Fibroblast of skin of left biceps (primary cell): ENCODE measurements around the gene NEB.

ENCODE experiments used
- DNase-seq, 2 experiments: peaks; one replicate each; pipeline ENCODE4 v3.0.0-alpha.2; 2013; ENCODE audit warnings: low read depth in 2 of 2

NEB gene, protein sequence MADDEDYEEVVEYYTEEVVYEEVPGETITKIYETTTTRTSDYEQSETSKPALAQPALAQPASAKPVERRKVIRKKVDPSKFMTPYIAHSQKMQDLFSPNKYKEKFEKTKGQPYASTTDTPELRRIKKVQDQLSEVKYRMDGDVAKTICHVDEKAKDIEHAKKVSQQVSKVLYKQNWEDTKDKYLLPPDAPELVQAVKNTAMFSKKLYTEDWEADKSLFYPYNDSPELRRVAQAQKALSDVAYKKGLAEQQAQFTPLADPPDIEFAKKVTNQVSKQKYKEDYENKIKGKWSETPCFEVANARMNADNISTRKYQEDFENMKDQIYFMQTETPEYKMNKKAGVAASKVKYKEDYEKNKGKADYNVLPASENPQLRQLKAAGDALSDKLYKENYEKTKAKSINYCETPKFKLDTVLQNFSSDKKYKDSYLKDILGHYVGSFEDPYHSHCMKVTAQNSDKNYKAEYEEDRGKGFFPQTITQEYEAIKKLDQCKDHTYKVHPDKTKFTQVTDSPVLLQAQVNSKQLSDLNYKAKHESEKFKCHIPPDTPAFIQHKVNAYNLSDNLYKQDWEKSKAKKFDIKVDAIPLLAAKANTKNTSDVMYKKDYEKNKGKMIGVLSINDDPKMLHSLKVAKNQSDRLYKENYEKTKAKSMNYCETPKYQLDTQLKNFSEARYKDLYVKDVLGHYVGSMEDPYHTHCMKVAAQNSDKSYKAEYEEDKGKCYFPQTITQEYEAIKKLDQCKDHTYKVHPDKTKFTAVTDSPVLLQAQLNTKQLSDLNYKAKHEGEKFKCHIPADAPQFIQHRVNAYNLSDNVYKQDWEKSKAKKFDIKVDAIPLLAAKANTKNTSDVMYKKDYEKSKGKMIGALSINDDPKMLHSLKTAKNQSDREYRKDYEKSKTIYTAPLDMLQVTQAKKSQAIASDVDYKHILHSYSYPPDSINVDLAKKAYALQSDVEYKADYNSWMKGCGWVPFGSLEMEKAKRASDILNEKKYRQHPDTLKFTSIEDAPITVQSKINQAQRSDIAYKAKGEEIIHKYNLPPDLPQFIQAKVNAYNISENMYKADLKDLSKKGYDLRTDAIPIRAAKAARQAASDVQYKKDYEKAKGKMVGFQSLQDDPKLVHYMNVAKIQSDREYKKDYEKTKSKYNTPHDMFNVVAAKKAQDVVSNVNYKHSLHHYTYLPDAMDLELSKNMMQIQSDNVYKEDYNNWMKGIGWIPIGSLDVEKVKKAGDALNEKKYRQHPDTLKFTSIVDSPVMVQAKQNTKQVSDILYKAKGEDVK (N-terminal part only)

DNA sequence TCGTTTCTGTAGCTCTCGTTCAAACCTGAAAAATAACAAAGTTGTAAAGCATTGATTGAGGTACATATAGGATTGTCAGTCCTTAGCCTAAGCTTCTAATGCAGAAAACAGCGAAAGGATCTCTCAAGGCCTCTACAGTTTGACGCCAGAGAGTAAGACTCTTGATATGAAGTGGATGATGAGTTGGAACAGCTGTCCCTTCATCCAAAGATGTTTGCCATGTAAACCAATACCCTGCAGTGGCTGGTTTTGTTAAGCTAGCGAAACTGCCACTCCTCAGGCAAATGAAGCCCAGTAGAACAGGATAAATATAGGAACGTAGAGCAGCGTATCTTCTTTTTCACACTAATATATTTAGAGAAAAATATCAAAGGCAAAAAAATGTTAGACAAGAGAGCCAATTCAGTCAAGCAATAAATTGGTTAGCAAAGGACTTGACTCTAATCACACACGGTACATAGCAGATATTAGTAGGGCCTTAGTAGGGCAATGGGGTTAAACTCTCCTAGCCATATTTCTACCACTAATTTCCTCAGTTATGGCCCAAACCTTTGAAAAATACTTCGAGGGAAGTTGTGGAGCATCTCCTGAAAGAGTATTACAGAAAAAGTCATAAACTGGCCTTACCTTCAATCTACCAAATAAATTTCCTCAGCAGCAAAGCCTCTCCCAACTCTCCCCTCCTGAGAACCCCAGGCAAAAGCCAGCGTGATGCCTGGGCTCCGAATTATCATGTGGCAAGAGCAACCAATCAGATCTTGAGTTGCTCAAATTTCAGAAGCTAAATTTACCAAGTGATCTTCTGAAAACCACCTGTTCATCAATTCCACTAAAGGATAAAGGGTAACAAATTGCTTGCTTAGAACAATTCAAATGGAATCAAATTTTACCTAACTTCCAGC is at the start of gene NEB:
Gene NEB (minus strand): TSS at position 706 of the 902 bp plus-strand sequence. CDS start 1,320 bp downstream, outside the sequence.
- DNase-seq, result no peak

DNA sequence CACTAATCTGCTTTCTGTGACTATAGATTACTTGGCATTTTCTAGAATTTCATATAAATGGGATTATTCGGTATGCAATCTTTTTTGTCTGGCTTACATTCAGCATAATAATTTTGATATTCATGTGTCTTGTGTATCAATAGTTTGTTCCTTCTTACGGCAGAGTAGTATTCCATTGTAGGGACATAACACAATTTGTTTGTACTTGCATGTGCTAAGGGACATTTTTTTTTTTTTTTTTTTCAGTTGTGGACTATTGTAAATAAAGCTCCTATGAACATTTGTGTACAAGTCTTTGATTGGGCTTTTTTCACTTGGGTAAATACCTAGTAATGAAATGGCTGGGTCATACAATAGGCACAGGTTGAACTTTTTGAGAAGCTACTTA is 48.9 kb upstream of the NEB start:
- DNase-seq, result no peak

DNA sequence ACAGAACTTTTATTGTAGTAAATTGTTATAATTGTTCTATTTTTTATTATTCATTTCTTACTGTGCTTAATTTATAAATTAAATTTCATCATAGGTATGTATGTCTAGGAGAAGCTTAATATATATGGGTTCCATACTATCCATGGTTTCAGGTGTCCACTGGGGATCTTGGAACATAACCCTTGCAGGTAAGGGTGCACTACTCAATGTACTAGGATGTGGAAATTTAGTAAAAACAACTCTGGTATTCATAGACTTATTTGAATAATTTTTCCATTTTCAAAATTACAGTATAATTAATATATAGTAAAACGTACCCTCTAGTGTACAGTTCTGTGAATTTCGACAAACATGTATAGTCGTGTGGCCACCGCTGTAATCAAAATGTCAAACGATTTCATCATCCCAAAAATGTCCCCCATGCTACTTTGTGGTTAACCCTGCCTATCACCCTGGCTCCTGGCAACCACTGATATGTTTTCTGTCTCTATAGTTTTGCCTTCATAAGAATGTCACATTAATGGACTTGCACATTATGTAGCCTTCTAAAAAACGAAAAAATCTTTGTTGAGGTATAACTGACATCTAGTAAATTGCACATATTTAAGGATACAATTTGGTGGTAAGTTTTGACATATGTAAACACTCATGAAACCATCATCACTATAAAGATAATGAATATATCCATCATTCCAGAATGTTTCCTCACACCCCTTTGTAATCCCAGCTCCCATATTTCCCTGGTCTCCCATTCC is 48.3 kb upstream of the NEB start:
- DNase-seq, result no peak

DNA sequence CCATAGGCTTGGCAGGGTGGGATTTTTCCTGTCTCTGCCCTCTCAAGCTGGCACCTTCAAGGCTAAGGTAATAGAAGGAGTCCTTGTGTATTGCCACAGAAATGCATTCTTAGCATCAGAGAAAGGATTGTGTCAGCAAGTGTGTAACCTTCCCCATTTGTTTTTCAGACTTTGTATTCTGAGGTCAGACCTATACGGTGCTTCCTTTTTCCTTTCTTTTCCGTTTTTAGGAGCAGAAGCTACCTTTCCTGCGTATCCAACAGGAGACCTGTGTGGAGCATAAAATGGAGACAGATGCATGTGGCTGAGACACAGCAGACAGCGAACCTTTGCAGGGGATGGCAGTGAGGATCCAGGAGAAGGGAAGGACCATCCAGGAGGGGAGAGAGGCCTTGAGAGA is 47.4 kb upstream of the NEB start:
- DNase-seq, result no peak

DNA sequence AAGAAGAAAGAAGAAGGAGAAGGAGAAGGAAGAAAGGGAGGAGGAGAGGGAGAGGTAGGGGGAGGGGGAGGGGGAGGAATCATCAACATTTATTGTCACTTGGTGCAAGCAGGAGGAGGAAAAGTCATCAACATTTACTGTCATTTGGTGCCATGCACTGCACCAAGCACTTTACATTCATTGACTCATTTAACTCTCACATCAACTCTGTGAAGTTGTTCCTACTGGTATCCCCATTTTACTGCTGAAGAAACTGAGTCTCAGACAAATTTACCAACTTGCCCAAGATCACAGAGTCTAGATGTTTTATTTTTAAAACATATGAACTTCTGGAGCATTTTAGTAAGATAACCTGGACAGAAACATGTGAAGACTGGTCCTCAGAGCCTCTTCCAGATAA is 46.7 kb upstream of the NEB start:
- no peak for DNase-seq

DNA sequence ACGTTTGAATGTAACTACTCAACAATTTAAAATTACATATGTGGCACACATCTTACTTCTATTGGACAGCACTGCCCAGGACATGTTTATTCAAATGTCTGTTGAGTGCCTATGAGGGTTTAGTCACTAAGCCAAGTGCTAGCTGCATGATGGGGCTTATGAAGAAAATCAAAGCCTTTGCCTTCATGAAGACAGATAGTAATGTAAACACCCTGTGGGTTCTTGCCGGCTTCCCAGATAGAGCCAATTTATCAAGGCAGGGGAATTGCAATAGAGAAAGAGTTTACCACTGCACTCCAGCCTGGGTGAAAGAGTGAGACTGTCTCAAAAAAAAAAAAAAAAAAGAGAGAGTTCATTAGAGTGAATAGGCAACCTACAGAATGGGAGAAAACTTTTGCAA is 43.7 kb upstream of the NEB start:
- no peak for DNase-seq

DNA sequence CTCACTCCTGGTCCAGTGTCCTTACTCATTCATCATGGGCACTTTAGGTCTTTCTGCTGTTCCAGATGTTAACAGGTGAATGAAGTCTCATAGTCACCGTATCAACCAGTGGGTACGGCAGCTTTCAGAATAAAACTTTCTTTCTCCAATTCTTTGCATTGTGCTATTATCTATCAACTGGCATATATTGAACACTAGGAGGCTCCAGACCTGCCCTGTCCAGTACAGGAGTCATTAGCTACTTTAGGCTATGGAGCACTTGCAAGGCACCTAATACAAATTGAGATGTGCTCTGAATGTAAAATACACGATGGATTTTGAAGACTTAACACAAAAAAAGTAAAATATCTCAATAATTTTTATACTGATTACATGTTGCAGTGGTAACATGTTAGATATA is 43.2 kb upstream of the NEB start:
- no peak for DNase-seq

DNA sequence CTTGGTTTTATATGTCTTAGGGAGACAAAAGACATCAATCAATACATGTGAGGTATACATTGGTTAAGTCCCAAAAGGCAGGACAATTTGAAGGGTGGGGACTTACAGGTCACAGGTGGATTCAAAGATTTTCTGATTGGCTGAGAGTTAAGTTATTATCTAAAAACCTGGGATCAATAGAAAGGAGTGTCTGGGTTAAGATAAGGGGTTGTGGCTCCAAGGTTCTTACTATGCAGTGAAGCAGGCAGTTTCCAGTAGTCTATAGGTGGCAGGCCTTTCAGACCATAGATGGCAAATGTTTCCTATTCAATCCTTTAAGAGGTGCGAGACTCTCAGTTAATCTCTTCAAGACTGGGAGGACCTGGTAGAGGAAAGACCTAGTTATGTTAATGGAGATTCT is 42.1 kb upstream of the NEB start:
- DNase-seq, result no peak

DNA sequence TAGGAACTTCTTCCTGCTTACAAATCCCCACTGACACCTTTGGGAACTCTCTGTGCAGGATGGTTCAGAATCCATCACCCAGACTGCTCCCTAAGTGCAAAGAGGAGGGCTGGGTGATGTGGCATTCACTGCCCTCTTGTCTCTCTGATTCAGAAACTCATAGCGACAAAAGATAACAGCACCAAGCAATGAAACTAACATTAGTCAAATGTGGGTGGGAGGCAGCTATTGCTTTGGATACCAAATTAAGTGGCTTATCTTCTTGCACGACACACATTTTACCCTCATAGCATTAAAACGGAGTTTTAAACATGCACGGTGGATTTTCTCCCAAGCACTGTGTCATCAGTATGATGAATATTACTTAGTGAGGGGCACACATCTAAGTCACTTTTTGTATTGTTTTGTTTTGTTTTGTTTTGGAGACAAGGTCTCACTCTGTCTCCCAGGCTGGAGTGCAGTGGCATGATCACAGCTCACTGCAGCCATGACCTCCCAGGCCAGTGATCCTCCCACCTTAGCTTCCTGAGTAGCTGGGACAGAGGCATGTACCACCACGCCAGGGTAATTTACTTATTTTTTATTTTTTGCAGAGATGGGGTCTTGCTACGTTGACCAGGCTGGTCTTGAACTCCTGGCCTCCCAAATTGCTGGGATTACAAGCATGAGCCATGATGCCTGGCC is 40.9 kb upstream of the NEB start:
- no peak for DNase-seq

DNA sequence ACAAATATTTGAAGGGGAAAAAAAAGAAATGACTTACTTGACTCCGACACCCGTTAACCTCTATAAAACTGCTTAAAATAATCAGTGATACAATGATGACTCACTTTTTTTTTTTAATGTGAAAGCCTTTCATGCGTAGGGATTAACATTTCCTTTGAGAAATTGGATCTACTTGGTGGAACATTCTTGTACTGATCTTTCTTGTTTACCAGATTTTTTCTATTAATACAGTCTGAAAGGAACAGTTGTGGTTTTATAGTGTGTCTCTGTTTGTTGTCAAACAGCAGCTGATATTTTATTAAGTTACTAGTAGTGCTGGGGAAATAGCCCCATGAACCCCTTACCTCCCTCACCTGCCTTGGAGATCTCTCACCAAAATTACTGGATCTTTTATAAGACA is 40.2 kb upstream of the NEB start:
- DNase-seq, result peak; percentile 20 to 36

DNA sequence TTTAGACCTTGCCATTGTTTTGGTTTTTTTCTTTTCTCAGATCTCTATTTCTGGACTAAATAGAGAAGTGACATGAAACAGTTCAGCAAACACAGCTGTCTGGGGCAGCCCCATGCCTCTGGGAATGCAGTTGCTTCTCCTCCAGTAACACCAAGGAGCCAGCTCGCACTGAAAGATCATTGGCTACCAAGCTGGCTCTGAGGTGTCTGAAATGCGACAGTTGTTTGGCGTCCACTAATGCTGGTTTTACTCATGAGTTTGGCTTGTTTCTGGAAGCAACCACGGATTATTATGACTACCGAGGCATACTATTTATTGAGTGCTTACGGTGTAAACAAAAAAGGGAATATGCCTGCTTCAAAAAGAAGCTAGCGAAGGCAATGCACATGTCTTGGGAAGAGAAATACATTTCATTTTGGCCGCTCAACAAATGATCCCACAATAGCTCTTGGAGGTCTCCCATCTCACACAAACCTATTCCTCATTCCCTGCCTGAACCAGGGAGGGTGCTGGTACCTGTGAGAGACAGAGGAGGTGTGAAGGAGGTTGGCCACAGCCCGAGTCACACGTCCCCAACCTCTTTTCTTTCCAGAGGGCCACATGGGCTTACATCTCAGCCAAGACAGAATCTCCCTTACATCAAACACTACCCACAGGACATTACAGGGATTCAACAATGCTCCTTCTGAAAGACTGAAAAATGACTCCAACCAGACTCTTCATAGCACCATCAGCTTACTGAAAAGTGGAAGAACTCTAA is 37.5 kb upstream of the NEB start:
- no peak for DNase-seq

DNA sequence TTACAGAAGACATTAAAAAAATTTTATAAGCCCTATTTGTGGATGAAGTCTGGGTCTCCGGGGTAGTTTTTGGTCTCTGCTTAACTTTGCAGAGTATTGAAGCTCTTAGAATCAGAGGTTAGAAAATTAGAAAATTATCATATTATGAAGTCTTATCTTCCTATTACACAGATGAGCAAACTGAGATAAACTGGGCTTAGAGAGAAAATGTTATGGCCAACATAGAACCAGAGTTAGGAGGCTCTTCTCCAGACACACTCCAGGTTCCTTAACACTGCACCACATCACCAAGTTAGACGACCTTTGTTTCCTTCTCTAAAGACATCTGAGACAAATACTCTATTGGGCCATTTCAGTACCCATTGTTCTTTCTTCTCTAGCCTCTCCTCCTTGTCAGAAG is 36.7 kb upstream of the NEB start:
- no peak for DNase-seq

DNA sequence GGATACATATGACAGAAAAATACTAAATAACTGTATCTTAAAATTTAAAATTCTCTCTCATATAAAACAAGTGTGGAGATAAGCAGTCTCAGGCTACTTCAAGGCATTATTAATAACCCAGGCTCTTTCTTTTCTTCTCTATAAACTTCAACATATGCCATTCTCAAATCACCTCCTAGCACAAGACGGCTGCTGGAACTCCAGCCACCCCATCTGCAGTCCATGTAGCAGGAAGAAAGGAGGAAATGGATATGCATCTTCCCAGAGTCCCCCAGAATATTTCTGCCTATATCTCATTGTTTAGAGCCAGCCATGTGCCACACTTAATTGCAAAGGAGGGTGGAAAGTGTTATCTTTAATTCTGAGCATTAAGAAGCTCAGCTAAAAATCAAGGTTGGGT is 35.3 kb upstream of the NEB start:
- no peak for DNase-seq

DNA sequence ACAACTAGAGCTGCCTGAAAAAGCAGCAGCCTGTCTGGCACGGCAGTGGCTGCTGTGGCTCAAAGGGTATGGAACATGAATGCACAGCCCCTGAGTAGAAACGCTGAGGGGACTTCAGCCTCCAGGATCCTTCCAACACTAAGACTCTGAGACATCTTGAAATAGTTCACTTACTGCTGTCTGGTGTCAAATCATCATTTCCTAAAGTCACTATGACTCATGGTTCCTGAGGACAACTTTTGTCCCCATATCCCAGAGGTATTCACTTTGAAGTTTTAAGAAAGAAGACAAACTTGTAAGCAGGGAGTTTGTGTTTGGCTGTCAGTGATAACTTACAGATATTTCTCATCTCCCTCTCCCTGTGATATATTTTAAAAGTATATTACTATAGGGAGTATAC is 33.3 kb upstream of the NEB start:
- no peak for DNase-seq

DNA sequence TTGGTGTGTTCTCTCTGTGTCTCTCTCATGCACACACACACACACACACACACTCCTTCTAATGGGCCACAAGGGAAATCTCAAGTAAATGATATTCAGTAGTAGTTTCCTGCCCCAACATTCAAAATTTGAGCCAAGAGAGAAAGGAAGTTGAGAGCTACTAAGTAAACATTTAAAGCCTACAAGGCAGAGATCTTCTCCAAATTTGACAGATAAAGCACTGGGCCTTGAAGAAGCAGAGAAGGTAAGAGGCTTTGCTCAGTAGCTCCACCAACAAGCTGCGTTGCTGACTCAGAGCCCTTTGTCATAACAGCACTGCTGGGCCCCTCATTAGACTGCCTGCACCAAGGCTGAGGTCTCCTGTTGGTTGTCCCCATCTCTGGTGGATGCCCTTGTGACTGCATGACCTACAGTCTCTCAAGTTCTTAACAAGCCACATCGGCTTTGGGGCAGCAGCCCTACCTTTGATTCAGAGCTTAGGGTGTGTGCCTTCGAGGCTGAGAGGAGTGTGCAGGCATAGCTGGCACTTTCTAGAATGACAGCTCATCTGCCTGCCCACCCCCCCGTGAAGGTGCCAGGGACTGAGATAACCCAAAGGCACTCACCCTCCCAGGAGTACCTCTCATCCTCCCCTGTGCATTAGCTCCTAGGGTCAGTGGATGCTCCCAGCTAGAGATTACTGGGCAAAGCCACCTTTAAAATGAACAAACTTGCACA is 32.3 kb upstream of the NEB start:
- DNase-seq, result no peak

DNA sequence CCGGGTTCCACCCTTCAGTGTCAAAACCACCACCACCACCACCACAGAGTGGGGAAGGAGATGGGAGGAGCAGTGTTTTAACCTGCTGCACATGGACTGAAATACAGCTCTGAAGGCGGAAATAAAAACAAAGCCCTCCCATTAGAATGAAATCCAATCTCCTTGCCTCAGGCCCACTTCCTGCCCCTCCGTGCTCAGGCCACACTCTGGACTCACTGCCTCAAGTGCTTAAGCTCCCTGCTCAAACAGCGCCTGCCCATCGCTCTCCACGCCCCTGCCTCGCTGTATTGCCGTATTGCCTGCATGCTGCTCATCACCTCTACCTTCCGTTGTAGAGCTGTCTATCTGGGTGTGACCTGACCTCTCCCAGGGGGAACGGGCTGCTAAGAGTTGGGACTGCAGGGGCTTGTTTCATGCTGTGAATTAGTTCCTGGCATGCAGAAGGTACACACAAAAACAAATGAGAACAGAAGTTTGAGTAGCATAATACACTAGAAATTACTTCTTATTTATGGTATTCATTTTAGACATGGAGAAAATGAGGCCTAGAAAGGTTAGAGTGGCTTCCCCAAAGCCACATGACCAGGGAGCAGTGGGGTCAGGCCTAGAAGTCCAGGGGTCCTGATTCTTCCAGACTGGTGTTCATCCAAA is 31.6 kb upstream of the NEB start:
- no peak for DNase-seq

DNA sequence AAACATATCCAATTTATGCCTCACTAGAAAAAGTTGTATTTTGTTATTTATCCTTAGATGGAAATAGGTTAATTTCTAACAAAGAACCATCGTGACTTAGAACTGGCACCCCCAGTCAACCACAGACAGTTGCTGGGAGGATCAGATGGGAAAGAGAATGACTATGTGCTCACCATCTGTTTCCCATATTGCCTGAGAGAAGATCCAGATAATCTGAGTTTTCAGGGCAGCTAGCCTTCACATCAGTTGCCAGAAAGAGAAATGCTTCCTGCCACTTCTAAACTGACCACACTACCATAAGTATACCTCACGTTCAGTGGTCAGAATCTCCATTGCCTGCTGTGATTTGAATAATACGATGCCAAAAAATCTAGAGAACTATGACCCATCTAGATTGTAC is 28.4 kb upstream of the NEB start:
- DNase-seq, result peak in 1 of 2 experiments; percentile 6

DNA sequence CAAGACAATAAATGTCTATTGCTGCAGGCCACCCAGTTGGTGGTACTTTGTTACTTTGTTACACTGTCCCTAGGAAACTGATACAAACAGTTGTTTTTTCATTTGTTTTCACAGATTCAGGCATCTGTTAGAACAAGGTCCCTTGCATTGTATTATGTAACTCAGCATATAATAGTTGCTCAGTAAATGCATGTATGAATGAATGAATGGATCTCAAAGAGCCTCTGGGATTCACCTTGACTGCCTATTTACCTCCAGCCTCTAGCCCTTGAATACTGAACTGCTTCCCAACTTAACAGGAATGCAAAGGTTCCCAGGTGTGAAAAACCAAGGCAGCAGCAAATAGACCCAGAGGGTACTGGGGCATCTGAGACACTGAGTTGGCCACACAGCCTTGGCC is 27.4 kb upstream of the NEB start:
- DNase-seq, result no peak
